GM12872 (cell line): ENCODE results near the gene CDC14B.

ENCODE experiments used
- TF ChIP-seq, protein P1 (sequence below): IDR thresholded peaks from 3 replicates; pipeline ENCODE4 v1.5.1; 2011; ENCODE audit warnings: low read depth, mild to moderate bottlenecking, low read length, moderate library complexity; ENCODE audit not compliant: insufficient read depth

The CDC14B gene

DNA sequence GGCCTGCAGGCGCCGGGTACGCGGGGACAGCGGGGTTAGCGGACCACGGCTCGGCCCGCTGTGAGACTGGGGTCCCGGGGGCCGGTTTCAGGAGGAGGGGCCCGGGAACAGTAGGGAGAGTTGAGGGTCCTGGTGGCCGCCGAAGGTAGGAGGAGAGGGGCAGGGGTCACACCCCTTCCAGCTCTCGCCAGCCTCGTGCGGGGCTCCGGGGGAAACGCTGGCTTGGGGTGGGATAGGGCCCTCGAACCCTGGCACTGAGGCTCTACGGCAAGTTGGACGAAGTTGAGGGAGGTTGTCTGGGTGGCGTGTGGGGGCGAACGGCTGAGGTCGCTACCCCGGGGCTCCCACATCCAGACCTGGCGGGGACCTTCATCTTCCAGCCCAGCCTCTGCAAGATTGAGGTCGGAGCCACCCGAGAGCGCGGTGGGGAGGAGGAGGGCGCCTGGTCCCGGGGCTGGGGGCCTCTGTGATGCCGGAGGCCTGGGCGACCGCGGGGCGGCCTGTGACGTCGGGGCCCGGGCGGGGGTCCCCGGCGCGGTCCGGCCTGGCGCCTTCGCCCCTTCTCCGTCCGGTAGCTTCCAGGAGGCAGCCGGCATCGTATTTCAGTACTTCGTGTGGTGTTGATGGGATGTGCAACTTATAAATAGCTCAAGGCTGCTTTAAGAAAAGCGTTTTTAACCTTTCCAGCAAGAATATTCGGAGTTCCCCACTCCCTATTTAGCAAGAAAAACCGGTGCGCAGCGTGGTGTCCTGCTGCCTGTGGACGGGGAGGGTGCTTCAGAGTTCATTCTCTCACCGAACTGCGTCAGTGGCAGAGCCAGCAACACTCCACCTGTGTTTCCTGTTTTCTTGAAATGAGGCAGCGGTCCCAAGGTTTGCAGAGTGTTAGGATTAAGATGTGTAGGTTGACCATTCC, 168.8 kb downstream of the CDC14B start:
- TF ChIP-seq, protein P1, sequence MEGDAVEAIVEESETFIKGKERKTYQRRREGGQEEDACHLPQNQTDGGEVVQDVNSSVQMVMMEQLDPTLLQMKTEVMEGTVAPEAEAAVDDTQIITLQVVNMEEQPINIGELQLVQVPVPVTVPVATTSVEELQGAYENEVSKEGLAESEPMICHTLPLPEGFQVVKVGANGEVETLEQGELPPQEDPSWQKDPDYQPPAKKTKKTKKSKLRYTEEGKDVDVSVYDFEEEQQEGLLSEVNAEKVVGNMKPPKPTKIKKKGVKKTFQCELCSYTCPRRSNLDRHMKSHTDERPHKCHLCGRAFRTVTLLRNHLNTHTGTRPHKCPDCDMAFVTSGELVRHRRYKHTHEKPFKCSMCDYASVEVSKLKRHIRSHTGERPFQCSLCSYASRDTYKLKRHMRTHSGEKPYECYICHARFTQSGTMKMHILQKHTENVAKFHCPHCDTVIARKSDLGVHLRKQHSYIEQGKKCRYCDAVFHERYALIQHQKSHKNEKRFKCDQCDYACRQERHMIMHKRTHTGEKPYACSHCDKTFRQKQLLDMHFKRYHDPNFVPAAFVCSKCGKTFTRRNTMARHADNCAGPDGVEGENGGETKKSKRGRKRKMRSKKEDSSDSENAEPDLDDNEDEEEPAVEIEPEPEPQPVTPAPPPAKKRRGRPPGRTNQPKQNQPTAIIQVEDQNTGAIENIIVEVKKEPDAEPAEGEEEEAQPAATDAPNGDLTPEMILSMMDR: no peak
